WTC11 (cell line): ENCODE measurements around the gene LSM3.

Experiments used
- AFF4 ChIP-seq: sonication (generic); formaldehyde crosslinking; IDR thresholded peaks from 2 replicates; pipeline ENCODE4 v1.8.1; 2023; ENCODE audit warnings: mild to moderate bottlenecking, missing genetic modification reagents, borderline replicate concordance
- CREB1 ChIP-seq: sonication (generic); formaldehyde crosslinking; IDR thresholded peaks from 2 replicates; pipeline ENCODE4 v1.8.0; 2023; ENCODE audit warnings: mild to moderate bottlenecking, missing genetic modification reagents
- CREM ChIP-seq: sonication (generic); formaldehyde crosslinking; IDR thresholded peaks from 2 replicates; pipeline ENCODE4 v1.8.1; 2022; ENCODE audit warnings: mild to moderate bottlenecking, missing genetic modification reagents, moderate library complexity
- CTCF ChIP-seq: fragments of 200-600 bp; IDR thresholded peaks from 2 replicates; pipeline ENCODE4 v1.8.0; 2022; ENCODE audit warnings: antibody characterized with exemption
- FOXP1 ChIP-seq: sonication (generic); formaldehyde crosslinking; IDR thresholded peaks from 2 replicates; pipeline ENCODE4 v1.8.0; 2022; ENCODE audit warnings: missing genetic modification reagents, mild to moderate bottlenecking, moderate library complexity, borderline replicate concordance
- NFE2L1 ChIP-seq: sonication (generic); formaldehyde crosslinking; IDR thresholded peaks from 2 replicates; pipeline ENCODE4 v1.8.1; 2023; ENCODE audit warnings: missing genetic modification reagents
- NFYB ChIP-seq: sonication (generic); formaldehyde crosslinking; conservative IDR thresholded peaks from 2 replicates; pipeline ENCODE4 v1.8.0; 2022; ENCODE audit warnings: low read depth, missing genetic modification reagents
- SP1 ChIP-seq: sonication (generic); formaldehyde crosslinking; conservative IDR thresholded peaks from 2 replicates; pipeline ENCODE4 v1.8.1; 2022; ENCODE audit warnings: missing genetic modification reagents
- TCF7 ChIP-seq: sonication (generic); formaldehyde crosslinking; IDR thresholded peaks from 2 replicates; pipeline ENCODE4 v1.8.0; 2022; ENCODE audit warnings: mild to moderate bottlenecking, low read depth, missing genetic modification reagents, moderate library complexity
- TF ChIP-seq, protein P1 (sequence below): sonication (generic); formaldehyde crosslinking; IDR thresholded peaks from 2 replicates; pipeline ENCODE4 v1.8.0; 2022; ENCODE audit warnings: mild to moderate bottlenecking, missing genetic modification reagents

- TF ChIP-seq SP1 (CRISPR knock-in tag) (no peak), CTCF (no peak), CREB1 (no peak), NFYB (no peak), NFE2L1 (CRISPR knock-in tag) (no peak), TCF7 (CRISPR knock-in tag) (no peak), AFF4 (CRISPR knock-in tag) (no peak), CREM (CRISPR knock-in tag) (no peak), FOXP1 (CRISPR knock-in tag) (no peak)
- TF ChIP-seq, protein P1, sequence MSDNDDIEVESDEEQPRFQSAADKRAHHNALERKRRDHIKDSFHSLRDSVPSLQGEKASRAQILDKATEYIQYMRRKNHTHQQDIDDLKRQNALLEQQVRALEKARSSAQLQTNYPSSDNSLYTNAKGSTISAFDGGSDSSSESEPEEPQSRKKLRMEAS: no peak
These were observed 34.1 kb upstream of the LSM3 start for GRCh38 chr3:14144423-14145075.
